ENCODE measurements around the gene ZSWIM4. TPM values are rescaled to one million over a fixed set of nuclear protein-coding genes. Genes with fewer than 3 reads are reported as not detected.
A peak's percentile ranks its signal among the peaks of the same experiment; 100 is the strongest.

Gene ZSWIM4
- total and polyA plus RNA-seq, 2 of the 13 experiments (the other 11 are each of a cell fraction or from before 2014, with no cell fraction given) = 0.33 to 0.86 TPM

DNA sequence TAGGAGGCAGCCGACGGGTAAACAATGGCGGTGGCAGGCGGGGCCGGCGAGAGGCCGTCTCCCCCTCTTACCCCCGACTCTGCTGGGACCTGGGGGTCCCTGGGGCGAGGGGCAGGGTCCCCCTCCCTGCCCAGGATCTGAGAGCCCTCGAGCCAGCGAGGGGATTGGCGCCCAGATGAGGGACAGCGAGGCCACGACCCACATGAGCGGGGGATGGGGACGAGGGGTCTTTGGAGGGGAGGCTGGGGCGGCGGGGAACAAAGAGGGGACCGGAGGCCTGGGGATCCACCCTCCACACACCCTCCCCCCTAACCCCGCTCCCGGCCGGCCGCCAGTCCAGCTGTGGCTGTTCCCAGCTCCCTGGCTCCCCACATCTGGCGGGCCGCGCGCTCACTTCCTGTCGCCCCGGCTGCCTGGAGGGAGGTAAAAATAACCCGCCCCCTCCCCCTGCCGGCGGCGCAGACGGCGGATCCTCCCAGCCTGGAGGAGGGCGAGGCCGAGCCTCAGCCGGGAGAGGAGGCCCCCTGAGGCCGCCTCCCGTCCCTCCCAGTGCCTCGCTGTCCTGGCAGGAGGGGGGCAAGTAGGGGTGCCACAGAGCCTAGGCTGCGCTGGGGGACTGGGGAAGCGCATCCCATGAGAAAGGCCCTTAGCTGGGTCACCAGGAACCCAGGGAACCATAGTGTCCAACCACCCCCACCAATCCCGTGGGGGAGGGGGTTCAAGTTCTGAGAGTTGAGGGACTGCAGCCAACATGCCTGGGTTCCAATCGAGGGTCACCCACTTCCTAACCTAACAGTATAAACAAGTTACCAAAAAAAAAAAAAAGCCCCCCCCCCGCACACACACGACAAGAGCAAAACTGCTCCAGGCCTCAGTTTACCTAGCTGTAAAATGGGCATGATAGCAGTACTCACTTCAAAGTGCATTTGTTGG is 52.4 kb downstream of the ZSWIM4 start (continued):
- no peak for TF ChIP-seq ZNF776 (CRISPR knock-in tag; IDR thresholded peaks at IDR 0.05)
- TF ChIP-seq UBTF (CRISPR knock-in tag; IDR thresholded peaks at IDR 0.05) = peak; percentile 77
- TF ChIP-seq SRSF1 (optimal IDR thresholded peaks at IDR 0.05; ENCODE audit: low read depth, low read length) = peak; percentile 64
- TF ChIP-seq ZSCAN9 (CRISPR knock-in tag; IDR thresholded peaks at IDR 0.05; ENCODE audit: borderline replicate concordance) = no peak

GRCh38 chr19:13848340-13848677 is 53.1 kb downstream of the ZSWIM4 start:
- POLR2A ChIA-PET = interaction anchor here (2.7 kb wide), 1 partner anchor 10 kb away, joined by 15 read pairs; no protein-coding TSS in a partner anchor
- DNase-seq (ENCODE audit: low spot score) (no peak), ATAC-seq (no peak), FAIRE-seq (no peak)
- H3K27me3 ChIP-seq (ENCODE audit: control insufficient read depth in 1 of 2, insufficient read depth in 2 of 2, low read length in 2 of 2) = no peaks in the 10 kb centered on the region; a peak in 1 of 5 replicates
- intact Hi-C loops (cut with micrococcal nuclease; ENCODE audit: unreplicated experiment) (loop anchor here (5.0 kb wide), 1 partner anchor 696 kb away; the partner anchor contains the start of genes IER2 and STX10), in situ Hi-C loops (cut with HindIII; ENCODE audit: extremely low pct_ligation_motif_present, low pct_unique_long_range_greater_than_20kb) (no loop called here)
- peak overlapping the region; percentile 99 for H3K27ac ChIP-seq (ENCODE audit: extremely low read length, insufficient read depth, low read length)
- CTCF ChIA-PET (ENCODE audit: low intra/inter-chr PET ratio, low total read pairs) = no interaction called here
- 77% methylated on average over 4 of the region's 4 CpGs for WGBS (ENCODE audit: low lambda C conversion rate)
- peaks cover 92% of the 10 kb centered on the region for H3K4me1 ChIP-seq (ENCODE audit: insufficient read depth, low read length)
- no peak overlapping the region for H2AFZ ChIP-seq (ENCODE audit: low read length)
- H4K20me1 ChIP-seq (ENCODE audit: insufficient read depth, low read length) = no peaks in the 10 kb centered on the region
- no peaks in the 10 kb centered on the region for H3K79me2 ChIP-seq (ENCODE audit: insufficient read depth, low read length)
- H3K9ac ChIP-seq (ENCODE audit: insufficient read depth, low read depth, low read length) = peak overlapping the region; percentile 99
- H3K36me3 ChIP-seq (replicated peaks in 1 of 2; ENCODE audit: control insufficient read depth in 1 of 2, insufficient read depth in 2 of 2, low read length in 2 of 2) = no peaks in the 10 kb centered on the region
- H3K9me3 ChIP-seq (ENCODE audit: low read length) = no peaks in the 10 kb centered on the region
- no TSS peak for BruUV-seq (replicated peaks)
- H3K4me3 ChIP-seq (replicated peaks in 1 of 3; ENCODE audit: insufficient read depth in 1 of 3, low read depth in 2 of 3, low read length in 3 of 3) = no peak overlapping the region
- peak overlapping the region; percentile 88 for H3K4me2 ChIP-seq (ENCODE audit: low read depth, low read length)
- no peak for TF ChIP-seq KLF16 (CRISPR knock-in tag; IDR thresholded peaks at IDR 0.05)
- no peak for TF ChIP-seq SMC3 (IDR thresholded peaks at IDR 0.05; ENCODE audit: low read length)
- no peak for TF ChIP-seq ISL2 (CRISPR knock-in tag; IDR thresholded peaks at IDR 0.05)
- no peak for TF ChIP-seq ZNF75D (CRISPR knock-in tag; IDR thresholded peaks at IDR 0.05; ENCODE audit: borderline replicate concordance)
- TF ChIP-seq ZNF543 (CRISPR knock-in tag; IDR thresholded peaks at IDR 0.05) = no peak
- no peak for TF ChIP-seq ZSCAN5A (CRISPR knock-in tag; IDR thresholded peaks at IDR 0.05; ENCODE audit: borderline replicate concordance)
- TF ChIP-seq PATZ1 (CRISPR knock-in tag; IDR thresholded peaks at IDR 0.05) = no peak
- no peak for TF ChIP-seq ZNF607 (CRISPR knock-in tag; IDR thresholded peaks at IDR 0.05; ENCODE audit: borderline replicate concordance)
- TF ChIP-seq ZBTB20 (CRISPR knock-in tag; IDR thresholded peaks at IDR 0.05; ENCODE audit: borderline replicate concordance, low read depth) = no peak
- no peak for TF ChIP-seq HHEX (CRISPR knock-in tag; IDR thresholded peaks at IDR 0.05)
- TF ChIP-seq ZNF891 (CRISPR knock-in tag; IDR thresholded peaks at IDR 0.05) = no peak
- no peak for TF ChIP-seq HMG20A (CRISPR knock-in tag; IDR thresholded peaks at IDR 0.05; ENCODE audit: borderline replicate concordance)
- TF ChIP-seq NFE2L2 (IDR thresholded peaks at IDR 0.05; ENCODE audit: low read length) = no peak
- no peak for TF ChIP-seq ZKSCAN8 (CRISPR knock-in tag; IDR thresholded peaks at IDR 0.05; ENCODE audit: borderline replicate concordance)
